KBM-7 (cell line): Measurements from ENCODE around the gene SMCO2.
A peak's percentile ranks its signal among the peaks of the same experiment; 100 is the strongest.

Experiments used
- DNase-seq: peaks from one replicate; pipeline ENCODE4 v3.0.0-alpha.2; 2015
- in situ Hi-C: fragments of 300-500 bp; cut with MboI; formaldehyde crosslinking; loops from 2 replicates; pipeline ENCODE4 v1.14.3; 2020; ENCODE audit warnings: low sequenced_read_pairs, low pct_unique_long_range_greater_than_20kb, mixed read lengths

Gene SMCO2

GRCh38 chr12:27517961-27518665, 71.6 kb downstream of the SMCO2 start:
- DNase-seq, result no peak
- in situ Hi-C loops, result no loop called here

GRCh38 chr12:27521066-27521465, 74.5 kb downstream of the SMCO2 start:
- in situ Hi-C loops, result no loop called here

GRCh38 chr12:27521981-27522380, 75.4 kb downstream of the SMCO2 start:
- DNase-seq, result no peak
- in situ Hi-C loops, result no loop called here

More at GRCh38 chr12:27521066-27521465, 74.5 kb downstream of the SMCO2 start:
- DNase-seq, result peak; percentile 75

GRCh38 chr12:27523305-27523641, 76.7 kb downstream of the SMCO2 start:
- in situ Hi-C loops, result no loop called here
- DNase-seq, result no peak

GRCh38 chr12:27523642-27524493, 77.3 kb downstream of the SMCO2 start, which contains the start of gene PPFIBP1:
TSS of gene PPFIBP1 (plus strand) at chr12:27524206. CDS start at chr12:27633397, 109,191 bp downstream.
- in situ Hi-C loops, result no loop called here
- peak; percentile 100 for DNase-seq

GRCh38 chr12:27524494-27524835, 77.9 kb downstream of the SMCO2 start:
- in situ Hi-C loops, result no loop called here

GRCh38 chr12:27524839-27525753, 78.6 kb downstream of the SMCO2 start:
- peak; percentile 42 for DNase-seq
- in situ Hi-C loops, result no loop called here

More at GRCh38 chr12:27524494-27524835, 77.9 kb downstream of the SMCO2 start:
- DNase-seq, result no peak

GRCh38 chr12:27527512-27527911, 81.0 kb downstream of the SMCO2 start:
- in situ Hi-C loops, result no loop called here
- DNase-seq, result no peak

GRCh38 chr12:27528788-27529187, 82.3 kb downstream of the SMCO2 start:
- no peak for DNase-seq
- in situ Hi-C loops, result no loop called here

GRCh38 chr12:27530157-27530922, 83.8 kb downstream of the SMCO2 start:
- DNase-seq, result peak; percentile 70
- in situ Hi-C loops, result no loop called here

GRCh38 chr12:27531896-27532295, 85.4 kb downstream of the SMCO2 start:
- no peak for DNase-seq
- in situ Hi-C loops, result no loop called here

- DNase-seq, result peak; percentile 63
- in situ Hi-C loops, result no loop called here
Measured at GRCh38 chr12:27534060-27534764, 87.7 kb downstream of the SMCO2 start.

GRCh38 chr12:27534765-27535161, 88.2 kb downstream of the SMCO2 start:
- in situ Hi-C loops, result no loop called here

GRCh38 chr12:27535318-27535717, 88.8 kb downstream of the SMCO2 start:
- DNase-seq, result no peak

More at GRCh38 chr12:27534765-27535161, 88.2 kb downstream of the SMCO2 start:
- no peak for DNase-seq

GRCh38 chr12:27537855-27538675, 91.5 kb downstream of the SMCO2 start:
- DNase-seq, result no peak
- in situ Hi-C loops, result no loop called here

More at GRCh38 chr12:27535318-27535717, 88.8 kb downstream of the SMCO2 start:
- in situ Hi-C loops, result no loop called here

- no peak for DNase-seq
- in situ Hi-C loops, result no loop called here
Measured at GRCh38 chr12:27539191-27539631, 92.7 kb downstream of the SMCO2 start.

- no peak for DNase-seq
- in situ Hi-C loops, result no loop called here
Measured at GRCh38 chr12:27541031-27541719, 94.6 kb downstream of the SMCO2 start.
